ENCODE data around the gene BTG1. TPM values are rescaled to one million over a fixed set of nuclear protein-coding genes. Genes with fewer than 3 reads are reported as not detected.

The BTG1 gene
- total RNA-seq, 1 donor = 25.0 TPM

- Histone ChIP-seq H3K4me1 (ENCODE audit: insufficient read depth, low read length) (no peaks in the 10 kb centered on the region), H4K20me1 (ENCODE audit: insufficient read depth, low read length) (no peaks in the 10 kb centered on the region), H3K79me2 (ENCODE audit: insufficient read depth, low read length) (peaks cover 25% of the 10 kb centered on the region), H3K36me3 (ENCODE audit: insufficient read depth, low read length) (no peaks in the 10 kb centered on the region), H3K27ac (ENCODE audit: low read depth, low read length) (no peak overlapping the region), H3K4me3 (ENCODE audit: insufficient read depth, low read length) (no peak overlapping the region), H3K9me3 (ENCODE audit: low read depth, low read length) (no peaks in the 10 kb centered on the region), H3K4me2 (ENCODE audit: insufficient read depth, low read length) (no peak overlapping the region), H3K27me3 (ENCODE audit: insufficient read depth, low read length) (no peaks in the 10 kb centered on the region), H2AFZ (ENCODE audit: low read length) (no peak overlapping the region)
- TF ChIP-seq CTCF (IDR thresholded peaks at IDR 0.05; ENCODE audit: extremely low read depth, low read depth, low read length) = no peak
- no peak for DNase-seq (ENCODE audit: insufficient read length, low spot score, missing footprints)
These were observed 21.6 kb downstream of the BTG1 start for GRCh38 chr12:92123780-92124688.

- TF ChIP-seq CTCF (IDR thresholded peaks at IDR 0.05; ENCODE audit: extremely low read depth, low read depth, low read length) = no peak
- DNase-seq (ENCODE audit: insufficient read length, low spot score, missing footprints) = no peak
- peaks cover 18% of the 10 kb centered on the region for H3K79me2 ChIP-seq (ENCODE audit: insufficient read depth, low read length)
These were observed 22.5 kb downstream of the BTG1 start for GRCh38 chr12:92122941-92123779.

GRCh38 chr12:92121826-92122225 is 23.8 kb downstream of the BTG1 start:
- DNase-seq (ENCODE audit: insufficient read length, low spot score, missing footprints) = no peak
- no peak overlapping the region for H3K4me3 ChIP-seq (ENCODE audit: insufficient read depth, low read length)
- H3K27me3 ChIP-seq (ENCODE audit: insufficient read depth, low read length) = no peaks in the 10 kb centered on the region
- no peaks in the 10 kb centered on the region for H3K4me1 ChIP-seq (ENCODE audit: insufficient read depth, low read length)
- no peak overlapping the region for H2AFZ ChIP-seq (ENCODE audit: low read length)
- H4K20me1 ChIP-seq (ENCODE audit: insufficient read depth, low read length) = no peaks in the 10 kb centered on the region
- H3K9me3 ChIP-seq (ENCODE audit: low read depth, low read length) = no peaks in the 10 kb centered on the region
- peaks cover 12% of the 10 kb centered on the region for H3K79me2 ChIP-seq (ENCODE audit: insufficient read depth, low read length)
- no peak overlapping the region for H3K27ac ChIP-seq (ENCODE audit: low read depth, low read length)
- no peaks in the 10 kb centered on the region for H3K36me3 ChIP-seq (ENCODE audit: insufficient read depth, low read length)
- H3K4me2 ChIP-seq (ENCODE audit: insufficient read depth, low read length) = no peak overlapping the region
- TF ChIP-seq CTCF (IDR thresholded peaks at IDR 0.05; ENCODE audit: extremely low read depth, low read depth, low read length) = no peak

More at GRCh38 chr12:92122941-92123779, 22.5 kb downstream of the BTG1 start:
- Histone ChIP-seq H3K4me2 (ENCODE audit: insufficient read depth, low read length) (no peak overlapping the region), H3K36me3 (ENCODE audit: insufficient read depth, low read length) (no peaks in the 10 kb centered on the region), H3K4me3 (ENCODE audit: insufficient read depth, low read length) (no peak overlapping the region), H2AFZ (ENCODE audit: low read length) (no peak overlapping the region), H3K27ac (ENCODE audit: low read depth, low read length) (no peak overlapping the region), H3K27me3 (ENCODE audit: insufficient read depth, low read length) (no peaks in the 10 kb centered on the region), H3K9me3 (ENCODE audit: low read depth, low read length) (no peaks in the 10 kb centered on the region), H3K4me1 (ENCODE audit: insufficient read depth, low read length) (no peaks in the 10 kb centered on the region), H4K20me1 (ENCODE audit: insufficient read depth, low read length) (no peaks in the 10 kb centered on the region)

Data from osteoblast (primary cell).